Breast epithelium (tissue), 3 donors: Measurements from ENCODE around the gene CRK.
"Not testable (repeated sequence)": the region's sequence is repeated elsewhere in the genome, so short reads cannot be mapped to it uniquely, and the experiment has no call there.

Source experiments
- POLR2A ChIP-seq: fragments of 450-650 bp; IDR thresholded peaks from one replicate; pipeline ENCODE4 v1.6.1; 2016; ENCODE audit warnings: antibody characterized with exemption, mild to moderate bottlenecking, moderate library complexity
- POLR2AphosphoS5 ChIP-seq, 3 donors: sonication (generic); formaldehyde crosslinking; IDR thresholded peaks; one replicate each; pipeline ENCODE4 v1.6.1; 2017; ENCODE audit warnings: antibody characterized with exemption in 3 of 3
- TF ChIP-seq, protein P1 (sequence below), 3 donors: fragments of 450-650 bp; IDR thresholded peaks; one replicate each; pipeline ENCODE4 v1.5.1; 2016 to 2017; ENCODE audit warnings: antibody characterized with exemption in 3 of 3, mild to moderate bottlenecking in 3 of 3, moderate library complexity in 3 of 3

DNA sequence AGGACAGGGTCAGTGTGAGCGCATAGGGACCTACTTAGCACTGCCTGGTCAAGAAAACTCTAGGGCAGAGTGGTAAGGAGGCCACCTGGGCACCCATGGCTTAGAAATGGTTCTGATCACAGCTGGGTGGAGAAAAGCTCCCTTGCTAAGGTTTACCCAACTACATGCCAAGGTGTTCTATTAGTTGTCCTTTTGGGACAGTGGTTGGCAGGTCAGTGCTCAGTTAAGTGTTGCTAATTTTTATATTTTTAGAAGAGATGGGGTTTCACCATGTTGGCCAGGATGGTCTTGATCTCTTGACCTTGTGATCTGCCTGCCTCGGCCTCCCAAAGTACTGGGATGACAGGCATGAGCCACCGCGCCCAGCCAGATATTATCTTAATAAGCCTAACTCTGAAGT, 10.3 kb downstream of the CRK start:
- TF ChIP-seq POLR2A; POLR2AphosphoS5 (IDR thresholded peaks at IDR 0.05): not testable (repeated sequence)
- TF ChIP-seq, protein P1, sequence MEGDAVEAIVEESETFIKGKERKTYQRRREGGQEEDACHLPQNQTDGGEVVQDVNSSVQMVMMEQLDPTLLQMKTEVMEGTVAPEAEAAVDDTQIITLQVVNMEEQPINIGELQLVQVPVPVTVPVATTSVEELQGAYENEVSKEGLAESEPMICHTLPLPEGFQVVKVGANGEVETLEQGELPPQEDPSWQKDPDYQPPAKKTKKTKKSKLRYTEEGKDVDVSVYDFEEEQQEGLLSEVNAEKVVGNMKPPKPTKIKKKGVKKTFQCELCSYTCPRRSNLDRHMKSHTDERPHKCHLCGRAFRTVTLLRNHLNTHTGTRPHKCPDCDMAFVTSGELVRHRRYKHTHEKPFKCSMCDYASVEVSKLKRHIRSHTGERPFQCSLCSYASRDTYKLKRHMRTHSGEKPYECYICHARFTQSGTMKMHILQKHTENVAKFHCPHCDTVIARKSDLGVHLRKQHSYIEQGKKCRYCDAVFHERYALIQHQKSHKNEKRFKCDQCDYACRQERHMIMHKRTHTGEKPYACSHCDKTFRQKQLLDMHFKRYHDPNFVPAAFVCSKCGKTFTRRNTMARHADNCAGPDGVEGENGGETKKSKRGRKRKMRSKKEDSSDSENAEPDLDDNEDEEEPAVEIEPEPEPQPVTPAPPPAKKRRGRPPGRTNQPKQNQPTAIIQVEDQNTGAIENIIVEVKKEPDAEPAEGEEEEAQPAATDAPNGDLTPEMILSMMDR (IDR thresholded peaks at IDR 0.05): not testable (repeated sequence)
